ENCODE results near the gene HIRA. TPM values are rescaled to one million over a fixed set of nuclear protein-coding genes. Genes with fewer than 3 reads are reported as not detected.

The HIRA gene
- total and polyA plus RNA-seq, 9 of the 15 experiments (the other 6 are each of a cell fraction or from before 2014, with no cell fraction given), result 0.96 to 132 (median 58.4) TPM

- TF ChIP-seq SPI1 (IDR thresholded peaks at IDR 0.05; ENCODE audit: borderline replicate concordance, low read depth, low read length) (no peak), MAFK (IDR thresholded peaks at IDR 0.05; ENCODE audit: low read length) (0 out of 2 replicates have a peak, but pooled peaks have one; percentile 32), TAF7 (tag; IDR thresholded peaks at IDR 0.05) (0 out of 2 replicates have a peak, but pooled peaks have one; percentile 8), ETV6 (IDR thresholded peaks at IDR 0.05; ENCODE audit: borderline replicate concordance in 1 of 2, low read depth in 2 of 2, low read length in 1 of 2) (no peak), ETV6 (CRISPR knock-in tag; IDR thresholded peaks at IDR 0.05; ENCODE audit: borderline replicate concordance) (no peak), MLX (CRISPR knock-in tag; conservative IDR thresholded peaks at IDR 0.05) (0 out of 4 replicates have a peak, but pooled peaks of 1 of the 2 experiments have one; percentile 59), PBX2 (CRISPR knock-in tag; IDR thresholded peaks at IDR 0.05; ENCODE audit: low read depth) (no peak), PBX2 (tag; conservative IDR thresholded peaks at IDR 0.05; ENCODE audit: low read depth) (peak; percentile 75; the same call in 1 of the 2 replicates), FOXK1 (CRISPR knock-in tag; IDR thresholded peaks at IDR 0.05; ENCODE audit: borderline replicate concordance) (no peak), KLF16 (IDR thresholded peaks at IDR 0.05) (no peak), SETDB1 (IDR thresholded peaks at IDR 0.05; ENCODE audit: low read length) (no peak), PTBP1 (IDR thresholded peaks at IDR 0.05; ENCODE audit: low read depth, low read length) (peak; percentile 56; the same call in 1 of the 2 replicates), NFYB (IDR thresholded peaks at IDR 0.05; ENCODE audit: extremely low read depth, insufficient read length) (no peak), NEUROD1 (IDR thresholded peaks at IDR 0.05; ENCODE audit: borderline replicate concordance, low read depth, low read length, partially characterized antibody) (peak; percentile 84), YBX1 (IDR thresholded peaks at IDR 0.05) (no peak), SRSF7 (optimal IDR thresholded peaks at IDR 0.05; ENCODE audit: low read depth, low read length) (no peak), ZNF184 (CRISPR knock-in tag; IDR thresholded peaks at IDR 0.05) (no peak), ATF4 (CRISPR knock-in tag; IDR thresholded peaks at IDR 0.05) (0 out of 2 replicates have a peak, but pooled peaks have one; percentile 30), RNF219 (CRISPR knock-in tag; IDR thresholded peaks at IDR 0.05) (0 out of 2 replicates have a peak, but pooled peaks have one; percentile 8), SMAD1 (IDR thresholded peaks at IDR 0.05; ENCODE audit: low read depth, low read length, partially characterized antibody) (peak; percentile 15)
These were observed 1.3 kb downstream of the HIRA start (continued) for GRCh38 chr22:19429950-19430889.
